Fibroblast of peridontal ligament (primary cell): ENCODE data around the gene HRH2.
"Not testable (repeated sequence)": the region's sequence is repeated elsewhere in the genome, so short reads cannot be mapped to it uniquely, and the experiment has no call there.

ENCODE experiments used
- DNase-seq: peaks from one replicate; pipeline ENCODE4 v3.0.0-alpha.2; 2010; ENCODE audit errors: extremely low read depth

HRH2 gene

GRCh38 chr5:175657593-175658271, at the start of gene HRH2:
HRH2 (plus strand) TSS chr5:175658071; CDS start chr5:175683234, 25,163 bp downstream.
- DNase-seq: no peak

- no peak for DNase-seq
Measured at GRCh38 chr5:175609526-175609925, 48.3 kb upstream of the HRH2 start.

GRCh38 chr5:175610381-175610780, 47.5 kb upstream of the HRH2 start:
- no peak for DNase-seq

GRCh38 chr5:175610898-175611297, 47.0 kb upstream of the HRH2 start:
- no peak for DNase-seq

- no peak for DNase-seq
Measured at GRCh38 chr5:175614223-175614815, 43.6 kb upstream of the HRH2 start.

GRCh38 chr5:175614861-175615260, 43.0 kb upstream of the HRH2 start:
- DNase-seq: no peak

- no peak for DNase-seq
Measured at GRCh38 chr5:175616083-175616482, 41.8 kb upstream of the HRH2 start.

GRCh38 chr5:175616527-175616926, 41.3 kb upstream of the HRH2 start:
- not testable (repeated sequence) for DNase-seq

GRCh38 chr5:175617447-175617846, 40.4 kb upstream of the HRH2 start:
- no peak for DNase-seq

GRCh38 chr5:175620527-175620926, 37.3 kb upstream of the HRH2 start:
- no peak for DNase-seq

GRCh38 chr5:175621971-175622370, 35.9 kb upstream of the HRH2 start:
- no peak for DNase-seq

GRCh38 chr5:175623088-175623487, 34.8 kb upstream of the HRH2 start:
- no peak for DNase-seq

GRCh38 chr5:175624316-175624715, 33.6 kb upstream of the HRH2 start:
- no peak for DNase-seq

GRCh38 chr5:175627005-175627404, 30.9 kb upstream of the HRH2 start:
- no peak for DNase-seq

- DNase-seq: no peak
Measured at GRCh38 chr5:175627739-175628138, 30.1 kb upstream of the HRH2 start.

GRCh38 chr5:175628668-175629067, 29.2 kb upstream of the HRH2 start:
- no peak for DNase-seq

GRCh38 chr5:175629261-175629660, 28.6 kb upstream of the HRH2 start:
- no peak for DNase-seq

GRCh38 chr5:175629793-175630192, 28.1 kb upstream of the HRH2 start:
- DNase-seq: no peak

GRCh38 chr5:175635854-175636584, 21.9 kb upstream of the HRH2 start:
- no peak for DNase-seq

- DNase-seq: no peak
Measured at GRCh38 chr5:175638305-175638704, 19.6 kb upstream of the HRH2 start.

- no peak for DNase-seq
Measured at GRCh38 chr5:175640106-175640775, 17.6 kb upstream of the HRH2 start.

- no peak for DNase-seq
Measured at GRCh38 chr5:175642998-175643397, 14.9 kb upstream of the HRH2 start.
